ENCODE data around the gene CATSPERE.
A peak's percentile ranks its signal among the peaks of the same experiment; 100 is the strongest.
"Not testable (repeated sequence)": the region's sequence is repeated elsewhere in the genome, so short reads cannot be mapped to it uniquely, and the experiment has no call there.

Gene CATSPERE

DNA sequence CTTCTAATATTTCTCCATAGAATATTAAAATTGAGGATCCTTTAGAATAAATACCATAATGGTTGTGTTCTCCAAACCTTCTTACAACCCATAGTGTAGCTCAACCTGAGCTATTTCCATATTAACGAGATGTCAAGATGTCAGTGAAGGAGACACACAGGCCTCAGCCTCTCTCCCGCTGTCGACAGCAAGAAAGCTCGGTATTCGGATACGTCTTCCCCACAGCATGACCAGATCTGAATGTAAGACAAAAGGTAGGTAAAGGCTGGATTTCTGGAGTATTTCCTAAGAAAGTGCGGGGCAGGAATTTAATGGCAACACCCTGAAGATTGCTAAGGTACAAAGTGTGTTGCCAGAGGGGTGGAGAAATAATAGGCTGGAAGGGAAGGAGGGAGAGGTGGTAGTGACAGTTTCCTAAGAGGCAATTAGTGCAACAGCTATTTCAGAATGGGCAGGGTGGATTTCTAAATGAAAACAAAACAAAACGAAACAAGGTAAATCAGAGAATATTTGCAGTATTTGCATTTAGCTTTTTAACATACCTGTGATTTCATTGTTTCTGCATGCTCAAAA, 11.1 kb upstream of the CATSPERE start:
- no peak for DNase-seq (ENCODE audit: low read depth in 2 of 2)

DNA sequence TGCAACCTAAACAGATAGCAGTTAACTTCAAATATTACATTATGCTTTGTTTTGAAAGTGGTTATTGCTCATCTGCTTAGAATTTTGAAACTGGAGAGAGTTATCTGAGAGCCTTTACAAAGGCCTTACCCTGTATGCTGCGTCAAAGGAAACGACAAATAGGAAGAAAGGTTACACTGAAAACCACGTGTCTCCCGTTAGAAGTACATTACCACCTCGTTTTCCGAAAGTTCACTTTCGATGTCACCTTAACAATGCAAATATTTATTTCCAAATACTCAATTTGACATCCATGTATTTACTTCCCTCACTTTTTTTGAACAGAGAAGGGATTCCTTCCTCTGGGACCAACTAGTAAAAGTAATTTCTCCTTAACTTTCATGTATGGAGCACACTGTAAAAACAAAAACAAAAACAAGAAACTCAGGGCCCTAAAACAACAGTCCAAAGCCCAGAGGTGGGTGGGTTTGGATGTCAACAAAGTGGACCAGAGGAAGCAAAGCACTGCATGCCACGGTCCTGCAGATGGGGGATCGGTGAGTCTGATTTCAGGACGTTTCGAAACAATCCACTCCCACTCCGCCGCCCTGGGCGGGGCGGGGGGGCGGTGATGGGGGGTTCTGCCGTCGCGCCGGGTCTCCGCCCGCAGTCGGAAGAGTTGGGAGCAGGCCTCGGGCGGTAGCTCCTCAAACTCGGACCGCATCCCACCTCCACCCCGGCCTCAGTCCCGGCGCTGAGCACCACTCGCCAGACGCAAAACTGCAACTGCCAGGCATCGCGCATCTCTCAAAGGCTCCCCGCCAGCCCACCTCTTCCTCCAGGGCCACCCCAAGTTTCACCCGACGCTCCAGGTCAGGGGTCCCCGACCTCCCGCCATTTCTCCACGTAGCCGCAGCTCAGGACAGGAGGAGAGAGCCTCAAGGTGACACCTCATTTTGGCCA, 10.2 kb upstream of the CATSPERE start:
- peak; percentile 9 to 28 for DNase-seq (ENCODE audit: low read depth in 2 of 2)

DNA sequence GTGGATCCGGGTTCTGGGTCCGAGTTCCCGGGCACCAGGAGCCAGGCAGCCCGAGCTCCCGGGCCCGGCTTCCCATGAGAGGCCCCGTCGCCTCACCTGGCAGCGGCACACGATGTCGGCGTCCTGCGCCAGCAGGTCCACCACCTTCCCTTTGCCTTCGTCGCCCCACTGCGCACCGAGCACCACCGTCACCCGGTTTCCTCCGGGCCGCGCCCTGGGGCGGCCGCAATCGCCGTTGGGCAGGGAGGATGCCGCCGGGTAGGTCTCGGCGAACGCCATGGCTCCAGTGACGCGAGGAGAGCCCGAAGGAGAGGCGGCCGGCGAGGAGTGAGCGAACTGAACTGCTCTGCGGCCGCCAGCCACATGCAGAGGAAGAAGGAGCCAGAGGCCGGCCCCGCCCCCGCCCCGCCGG, 9.5 kb upstream of the CATSPERE start, which contains the start of gene ADSS2:
Gene ADSS2, minus strand, starts transcription at position 371 of the 412 bp plus-strand sequence. Its CDS starts 92 bp downstream, at position 279.
- DNase-seq (ENCODE audit: low read depth in 2 of 2), result no peak

GRCh38 chr1:244451951-244452795, 8.9 kb upstream of the CATSPERE start:
- peak; percentile 97 to 98 for DNase-seq (ENCODE audit: low read depth in 2 of 2)

GRCh38 chr1:244454412-244454811, 6.7 kb upstream of the CATSPERE start:
- no peak for DNase-seq (ENCODE audit: low read depth in 2 of 2)

DNA sequence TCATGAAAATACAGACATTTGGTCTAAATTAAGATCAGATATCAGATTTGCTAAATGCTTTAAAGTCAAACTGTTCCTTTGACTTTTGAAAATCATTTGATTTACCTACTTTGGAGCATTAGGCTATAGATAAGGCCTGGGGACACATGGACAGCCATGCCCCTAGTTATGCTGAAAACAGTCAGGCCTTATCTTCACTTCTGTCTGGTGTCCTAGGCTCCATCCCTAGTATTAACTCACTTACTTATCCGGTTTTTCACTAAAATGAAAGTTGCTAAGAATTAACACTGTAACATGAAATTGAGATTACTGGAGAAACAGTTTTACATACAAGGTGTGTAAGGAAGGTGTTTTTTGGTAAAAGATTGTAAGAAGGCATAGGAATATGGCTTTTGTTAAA, 4.5 kb upstream of the CATSPERE start:
- no peak for DNase-seq (ENCODE audit: low read depth in 2 of 2)

- DNase-seq (ENCODE audit: low read depth in 2 of 2), result no peak
Observed at GRCh38 chr1:244458781-244459180, 2.3 kb upstream of the CATSPERE start.

GRCh38 chr1:244460197-244460596, 876 bp upstream of the CATSPERE start:
- no peak for DNase-seq (ENCODE audit: low read depth in 2 of 2)

DNA sequence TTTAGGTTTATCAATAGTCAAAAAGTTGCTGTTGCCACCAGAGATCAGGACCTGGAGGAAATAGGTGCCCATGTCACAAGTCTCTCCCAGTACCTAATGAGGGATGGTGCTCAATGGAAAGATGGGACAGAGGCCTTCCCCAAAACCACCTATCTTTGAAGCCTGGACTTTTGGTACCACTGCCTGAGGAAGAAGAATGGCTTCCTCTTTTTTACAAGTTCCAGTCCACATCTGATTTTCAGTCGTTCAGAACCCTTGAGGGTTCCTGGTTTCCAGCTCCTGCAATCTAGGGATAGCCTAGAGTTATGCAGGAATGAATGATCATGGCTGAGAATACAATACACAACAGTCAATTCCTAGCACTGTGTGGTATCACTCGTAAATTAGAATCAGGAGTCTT, 5.7 kb downstream of the CATSPERE start:
- DNase-seq (ENCODE audit: low read depth in 2 of 2), result no peak

- no peak for DNase-seq (ENCODE audit: low read depth in 2 of 2)
Observed at GRCh38 chr1:244473059-244473605, 12.1 kb downstream of the CATSPERE start.

DNA sequence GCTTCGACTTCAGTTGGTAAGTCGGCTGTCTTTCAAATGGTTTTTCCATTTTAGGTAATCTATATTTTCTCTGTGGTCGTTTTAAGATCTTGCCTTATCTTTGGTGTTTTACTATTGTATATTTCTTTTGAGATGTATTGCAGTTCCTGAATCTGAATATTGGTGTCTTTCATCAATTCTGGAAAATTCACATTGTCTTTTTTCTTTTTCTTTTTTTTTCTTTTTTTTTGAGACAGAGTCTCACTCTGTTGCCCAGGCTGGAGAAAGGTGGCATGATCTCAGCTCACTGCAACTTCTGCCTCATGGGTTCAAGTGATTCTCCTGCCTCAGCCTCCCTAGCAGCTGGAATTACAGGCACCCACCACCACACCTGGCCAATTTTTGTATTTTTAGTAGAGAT, 23.9 kb downstream of the CATSPERE start:
- not testable (repeated sequence) for DNase-seq (ENCODE audit: low read depth in 2 of 2)

GRCh38 chr1:244494653-244495052, 33.6 kb downstream of the CATSPERE start:
- DNase-seq (ENCODE audit: low read depth in 2 of 2), result no peak

GRCh38 chr1:244496186-244496585, 35.1 kb downstream of the CATSPERE start:
- DNase-seq (ENCODE audit: low read depth in 2 of 2), result no peak

DNA sequence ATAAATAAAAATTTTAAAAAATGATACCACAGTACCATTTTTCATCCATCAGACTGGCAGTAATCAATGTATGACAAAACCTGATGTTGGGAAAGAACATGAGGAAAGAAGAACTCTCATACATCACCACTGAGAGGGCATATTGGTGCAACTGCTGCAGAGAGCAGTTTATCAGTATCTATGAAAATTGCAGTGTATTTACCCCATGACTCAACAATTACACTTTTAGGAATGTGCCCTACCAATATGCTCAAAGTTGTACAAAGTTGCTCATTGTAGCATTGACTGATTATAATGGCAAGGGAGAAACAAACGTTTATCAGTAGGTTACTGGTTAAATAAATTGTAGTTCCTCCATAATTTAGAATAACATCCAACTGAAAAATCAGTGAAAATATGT, 36.7 kb downstream of the CATSPERE start:
- no peak for DNase-seq (ENCODE audit: low read depth in 2 of 2)

GRCh38 chr1:244499484-244499883, 38.4 kb downstream of the CATSPERE start:
- DNase-seq (ENCODE audit: low read depth in 2 of 2), result not testable (repeated sequence)

DNA sequence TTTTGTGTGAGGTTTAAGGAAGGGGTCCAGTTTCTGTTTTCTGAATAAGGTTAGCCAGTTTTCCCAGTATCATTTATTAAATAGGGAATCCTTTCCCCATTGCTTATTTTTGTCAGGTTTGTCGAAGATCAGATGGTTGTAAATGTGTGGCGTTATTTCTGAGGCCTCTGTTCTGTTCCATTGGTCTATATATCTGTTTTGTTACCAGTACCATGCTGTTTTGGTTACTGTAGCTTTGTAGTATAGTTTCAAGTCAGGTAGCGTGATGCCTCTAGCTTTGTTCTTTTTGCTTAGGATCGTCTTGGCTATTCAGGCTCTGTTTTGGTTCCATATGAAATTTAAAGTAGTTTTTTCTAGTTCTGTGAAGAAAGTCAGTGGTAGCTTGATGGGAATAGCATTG, 39.4 kb downstream of the CATSPERE start:
- not testable (repeated sequence) for DNase-seq (ENCODE audit: low read depth in 2 of 2)

- no peak for DNase-seq (ENCODE audit: low read depth in 2 of 2)
Observed at GRCh38 chr1:244502630-244503029, 41.6 kb downstream of the CATSPERE start.

- no peak for DNase-seq (ENCODE audit: low read depth in 2 of 2)
Observed at GRCh38 chr1:244513493-244513892, 52.4 kb downstream of the CATSPERE start.

DNA sequence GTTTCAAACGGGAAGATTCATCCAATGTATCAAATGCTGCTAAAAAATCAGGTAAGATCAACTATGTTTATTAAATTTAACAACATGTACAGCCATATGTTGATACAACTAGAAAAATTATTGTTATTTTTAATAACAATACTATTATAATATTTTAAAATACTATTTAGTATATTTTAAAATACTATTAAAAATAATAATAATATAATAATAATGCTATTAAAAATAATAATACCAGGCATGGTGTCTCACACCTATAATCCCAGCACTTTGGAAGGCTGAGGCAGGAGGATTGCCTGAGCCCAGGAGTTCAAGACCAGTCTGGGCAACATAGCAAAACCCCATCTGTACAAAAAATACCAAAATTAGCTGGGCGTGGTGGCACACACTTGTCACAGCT, 54.6 kb downstream of the CATSPERE start:
- no peak for DNase-seq (ENCODE audit: low read depth in 2 of 2)

DNA sequence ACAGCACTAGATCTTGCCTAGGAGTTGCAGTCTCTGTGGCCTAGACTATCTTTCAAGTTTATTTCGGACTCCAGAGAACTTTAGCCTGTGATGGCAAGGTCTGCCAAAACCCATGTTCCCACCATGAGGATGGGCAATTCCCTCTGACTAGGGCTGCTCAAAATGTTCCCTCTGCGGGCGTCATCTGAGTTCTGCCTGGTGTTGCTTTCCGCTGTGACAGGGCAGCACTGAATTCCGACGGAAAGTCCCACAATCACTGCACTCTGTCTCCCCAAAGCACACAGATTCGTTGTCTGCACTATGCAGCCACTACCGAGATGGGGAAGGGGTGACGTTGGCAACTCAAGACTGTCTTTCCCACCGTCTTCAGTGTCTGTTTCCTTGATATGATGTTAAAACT, 75.2 kb downstream of the CATSPERE start:
- DNase-seq (ENCODE audit: low read depth in 2 of 2), result no peak

GRCh38 chr1:244545511-244545910, 84.4 kb downstream of the CATSPERE start:
- DNase-seq (ENCODE audit: low read depth in 2 of 2), result no peak

Measured in stimulated activated CD8-positive, alpha-beta memory T cell treated with anti-CD3 and anti-CD28 coated beads, Interleukin-7, amount 100 ng/mL, for 1 hour (primary cell).